WI38 (cell line): ENCODE measurements around the gene NRIP3.
"Not testable (repeated sequence)": the region's sequence is repeated elsewhere in the genome, so short reads cannot be mapped to it uniquely, and the experiment has no call there.

Source experiments
- H3K4me3 ChIP-seq: 2 replicates; pipeline ENCODE4 v1.5.1; 2011; ENCODE audit warnings: low read depth, mild to moderate bottlenecking, control low read depth, low read length
- TF ChIP-seq, protein P1 (sequence below): IDR thresholded peaks from 2 replicates; pipeline ENCODE4 v1.5.1; 2012; ENCODE audit warnings: low read depth, mild to moderate bottlenecking, control low read depth, low read length

NRIP3 gene

DNA sequence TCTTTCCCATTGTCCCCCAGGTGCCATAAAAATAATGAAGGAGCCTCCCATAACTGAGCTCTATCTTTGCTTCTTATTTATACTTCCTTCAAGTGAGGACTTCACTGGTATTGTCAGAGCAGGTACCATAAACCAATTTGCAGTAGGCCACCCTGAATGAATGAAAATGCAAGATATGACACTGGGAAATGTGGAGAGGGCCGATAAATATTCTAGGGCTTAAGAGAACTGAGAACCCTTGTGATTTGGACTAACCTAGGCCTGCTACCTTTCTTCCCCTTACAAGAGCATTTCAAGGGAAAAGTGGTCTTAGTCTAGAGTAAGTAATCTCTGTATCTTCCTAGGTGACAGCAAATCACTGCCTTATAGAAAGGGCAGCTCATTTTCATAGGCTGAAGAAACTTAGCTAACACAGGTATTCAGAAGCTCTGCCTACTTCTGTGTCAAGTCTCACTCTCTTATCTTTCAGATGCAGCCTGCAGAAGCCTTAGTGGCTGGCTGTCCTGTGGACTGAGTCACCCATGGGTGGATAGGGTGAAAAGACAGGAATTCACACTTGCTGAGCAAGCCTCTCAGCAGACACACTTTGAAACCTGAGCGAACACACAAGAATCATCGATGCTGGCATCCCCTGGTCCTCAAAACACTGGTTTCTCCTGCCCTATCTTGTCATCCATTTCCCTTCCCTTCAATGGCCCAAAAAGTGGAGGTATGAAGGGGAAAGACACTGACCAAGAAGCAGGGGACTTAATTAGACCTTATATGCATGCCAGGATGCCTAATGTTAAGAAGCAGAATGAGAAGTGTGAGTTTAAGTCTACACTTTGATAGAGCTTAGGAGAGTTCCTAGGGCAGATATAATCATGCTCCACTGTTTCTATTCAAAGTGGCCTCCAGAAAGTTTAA is 15.2 kb downstream of the NRIP3 start:
- TF ChIP-seq, protein P1, sequence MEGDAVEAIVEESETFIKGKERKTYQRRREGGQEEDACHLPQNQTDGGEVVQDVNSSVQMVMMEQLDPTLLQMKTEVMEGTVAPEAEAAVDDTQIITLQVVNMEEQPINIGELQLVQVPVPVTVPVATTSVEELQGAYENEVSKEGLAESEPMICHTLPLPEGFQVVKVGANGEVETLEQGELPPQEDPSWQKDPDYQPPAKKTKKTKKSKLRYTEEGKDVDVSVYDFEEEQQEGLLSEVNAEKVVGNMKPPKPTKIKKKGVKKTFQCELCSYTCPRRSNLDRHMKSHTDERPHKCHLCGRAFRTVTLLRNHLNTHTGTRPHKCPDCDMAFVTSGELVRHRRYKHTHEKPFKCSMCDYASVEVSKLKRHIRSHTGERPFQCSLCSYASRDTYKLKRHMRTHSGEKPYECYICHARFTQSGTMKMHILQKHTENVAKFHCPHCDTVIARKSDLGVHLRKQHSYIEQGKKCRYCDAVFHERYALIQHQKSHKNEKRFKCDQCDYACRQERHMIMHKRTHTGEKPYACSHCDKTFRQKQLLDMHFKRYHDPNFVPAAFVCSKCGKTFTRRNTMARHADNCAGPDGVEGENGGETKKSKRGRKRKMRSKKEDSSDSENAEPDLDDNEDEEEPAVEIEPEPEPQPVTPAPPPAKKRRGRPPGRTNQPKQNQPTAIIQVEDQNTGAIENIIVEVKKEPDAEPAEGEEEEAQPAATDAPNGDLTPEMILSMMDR: no peak
- H3K4me3 ChIP-seq: no peak overlapping the region

DNA sequence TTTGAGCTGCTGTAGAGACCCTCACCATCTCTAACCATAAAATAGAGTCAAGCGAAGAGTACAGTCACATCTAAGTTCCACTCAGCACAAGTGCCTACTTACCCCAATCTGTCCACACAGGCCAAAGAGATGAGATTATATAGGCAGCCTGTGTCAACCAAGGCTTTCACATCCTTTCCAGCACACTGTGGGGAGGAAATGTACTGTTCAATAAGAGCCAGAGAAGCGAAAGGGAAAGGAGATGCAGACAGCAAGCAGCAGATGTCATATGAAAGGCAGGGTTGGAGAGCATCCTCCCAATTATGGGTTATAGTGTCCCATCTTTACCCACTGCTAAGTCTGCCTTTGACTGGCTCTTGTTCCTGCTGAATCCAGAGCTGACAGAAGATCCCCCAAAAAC is 16.4 kb downstream of the NRIP3 start:
- H3K4me3 ChIP-seq: no peak overlapping the region
- TF ChIP-seq, protein P1: no peak

DNA sequence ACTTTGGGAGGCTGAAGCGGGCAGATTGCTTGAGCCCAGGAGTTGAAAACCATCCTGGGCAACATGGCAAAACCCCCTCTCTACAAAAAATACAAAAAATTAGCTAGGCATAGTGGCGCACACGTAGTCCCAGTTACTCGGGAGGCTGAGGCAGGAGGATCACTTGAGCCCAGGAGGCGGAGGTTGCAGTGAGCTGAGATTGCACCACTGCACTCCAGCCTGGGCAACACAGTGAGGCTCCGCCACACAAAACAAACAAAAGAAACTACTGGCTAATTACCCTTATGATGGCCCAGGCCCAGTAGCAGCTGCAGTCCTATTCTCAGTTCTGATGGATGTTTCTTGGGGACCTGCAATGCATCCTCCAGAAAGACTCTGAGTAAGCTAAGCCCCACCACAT is 17.0 kb downstream of the NRIP3 start:
- not testable (repeated sequence) for H3K4me3 ChIP-seq

DNA sequence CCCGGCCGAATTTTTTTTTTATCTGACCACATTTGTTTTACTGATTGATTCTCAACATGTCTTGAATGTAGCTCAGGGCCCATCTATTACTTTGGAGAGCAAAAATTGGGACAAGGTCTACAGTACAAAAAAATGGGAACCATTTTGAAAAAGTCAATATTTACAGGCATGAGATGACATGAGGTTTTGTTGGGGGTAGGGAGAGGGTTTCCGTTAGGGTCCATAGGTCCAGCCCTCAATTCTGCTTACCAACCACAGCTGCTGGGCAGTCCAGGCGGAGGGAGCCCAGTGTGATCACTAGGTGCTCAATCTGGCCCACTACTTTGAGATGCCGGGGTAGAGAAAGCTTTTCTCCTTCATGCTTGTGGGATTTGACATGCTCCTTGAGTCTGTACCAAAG is 18.3 kb downstream of the NRIP3 start:
- TF ChIP-seq, protein P1: no peak
- H3K4me3 ChIP-seq: no peak overlapping the region

DNA sequence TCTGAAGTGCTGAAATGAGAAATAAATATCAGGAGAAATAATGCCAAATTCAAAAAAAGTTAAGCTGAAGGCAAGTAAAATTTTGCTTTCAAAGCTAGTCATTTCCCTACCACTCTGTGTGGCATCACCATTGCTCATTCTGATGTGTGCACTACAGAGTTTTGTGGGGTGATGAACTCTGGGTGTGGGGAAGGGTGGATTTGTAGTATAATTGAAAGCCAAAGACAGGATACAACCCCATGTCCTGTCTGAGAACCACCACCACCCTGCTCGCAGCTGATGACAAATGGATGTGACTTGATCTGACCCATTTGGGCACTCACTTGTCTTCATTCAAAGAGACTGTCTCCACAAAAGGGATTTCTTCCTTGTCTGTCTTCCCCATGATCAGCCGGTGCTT is 20.2 kb downstream of the NRIP3 start:
- TF ChIP-seq, protein P1: no peak
- no peak overlapping the region for H3K4me3 ChIP-seq

DNA sequence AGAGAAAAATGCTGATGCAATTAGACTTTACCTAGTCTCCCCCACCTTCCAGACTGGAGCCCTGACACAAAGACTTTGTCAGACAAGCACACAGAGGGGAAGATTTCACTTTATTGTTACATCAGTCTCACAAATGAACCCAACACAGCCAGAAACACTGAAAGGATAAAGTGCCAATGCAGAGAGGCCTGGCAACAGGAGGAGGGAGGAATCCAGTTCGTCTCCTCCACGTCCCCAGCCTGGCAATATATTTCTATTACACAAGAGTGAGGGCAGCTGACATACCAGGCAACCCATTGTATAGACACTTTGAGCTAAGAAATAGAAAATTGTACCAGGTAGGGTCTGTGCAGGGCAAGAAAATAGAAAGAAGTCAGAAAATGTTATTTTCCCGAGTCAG is 23.3 kb downstream of the NRIP3 start:
- no peak overlapping the region for H3K4me3 ChIP-seq

DNA sequence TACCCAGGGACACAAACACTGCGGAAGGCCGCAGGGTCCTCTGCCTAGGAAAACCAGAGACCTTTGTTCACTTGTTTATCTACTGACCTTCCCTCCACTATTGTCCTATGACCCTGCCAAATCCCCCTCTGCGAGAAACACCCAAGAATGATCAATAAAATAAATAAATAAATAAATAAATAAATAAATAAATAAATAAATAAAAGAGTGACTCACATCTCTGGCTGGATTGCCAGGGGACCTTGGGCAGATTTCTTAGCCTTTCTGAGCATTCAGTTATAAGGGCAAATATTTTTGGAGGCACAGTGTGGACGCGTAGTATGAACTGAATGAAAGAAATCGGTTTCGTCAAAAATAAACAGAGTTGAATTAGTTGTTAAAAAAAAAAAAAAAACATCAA is 24.4 kb downstream of the NRIP3 start:
- not testable (repeated sequence) for H3K4me3 ChIP-seq

More for the DNA sequence above, 23.3 kb downstream of the NRIP3 start:
- TF ChIP-seq, protein P1: no peak

DNA sequence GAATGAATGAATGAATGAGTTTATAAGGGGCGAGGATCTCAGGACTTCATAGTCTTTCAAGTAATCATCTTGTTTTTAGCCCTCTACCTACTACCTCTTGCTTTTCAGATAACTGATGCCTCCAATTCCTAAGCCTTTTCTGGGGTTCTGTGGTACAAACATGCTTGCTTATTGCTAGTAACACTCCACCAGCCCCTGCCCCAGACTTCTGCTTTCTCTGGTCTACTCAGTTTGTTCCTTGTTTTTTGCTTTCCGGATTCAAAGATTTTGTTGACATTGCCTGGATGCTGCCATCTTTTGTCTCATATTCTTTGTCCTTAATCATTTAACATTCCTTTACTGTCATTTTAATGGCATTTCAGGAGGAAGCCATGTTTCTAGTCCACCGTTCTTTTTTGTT is 30.7 kb downstream of the NRIP3 start:
- TF ChIP-seq, protein P1: no peak
- no peak overlapping the region for H3K4me3 ChIP-seq
